Measurements from ENCODE around the gene SPOP.
"Not testable (repeated sequence)": the region's sequence is repeated elsewhere in the genome, so short reads cannot be mapped to it uniquely, and the experiment has no call there.

SPOP gene

DNA sequence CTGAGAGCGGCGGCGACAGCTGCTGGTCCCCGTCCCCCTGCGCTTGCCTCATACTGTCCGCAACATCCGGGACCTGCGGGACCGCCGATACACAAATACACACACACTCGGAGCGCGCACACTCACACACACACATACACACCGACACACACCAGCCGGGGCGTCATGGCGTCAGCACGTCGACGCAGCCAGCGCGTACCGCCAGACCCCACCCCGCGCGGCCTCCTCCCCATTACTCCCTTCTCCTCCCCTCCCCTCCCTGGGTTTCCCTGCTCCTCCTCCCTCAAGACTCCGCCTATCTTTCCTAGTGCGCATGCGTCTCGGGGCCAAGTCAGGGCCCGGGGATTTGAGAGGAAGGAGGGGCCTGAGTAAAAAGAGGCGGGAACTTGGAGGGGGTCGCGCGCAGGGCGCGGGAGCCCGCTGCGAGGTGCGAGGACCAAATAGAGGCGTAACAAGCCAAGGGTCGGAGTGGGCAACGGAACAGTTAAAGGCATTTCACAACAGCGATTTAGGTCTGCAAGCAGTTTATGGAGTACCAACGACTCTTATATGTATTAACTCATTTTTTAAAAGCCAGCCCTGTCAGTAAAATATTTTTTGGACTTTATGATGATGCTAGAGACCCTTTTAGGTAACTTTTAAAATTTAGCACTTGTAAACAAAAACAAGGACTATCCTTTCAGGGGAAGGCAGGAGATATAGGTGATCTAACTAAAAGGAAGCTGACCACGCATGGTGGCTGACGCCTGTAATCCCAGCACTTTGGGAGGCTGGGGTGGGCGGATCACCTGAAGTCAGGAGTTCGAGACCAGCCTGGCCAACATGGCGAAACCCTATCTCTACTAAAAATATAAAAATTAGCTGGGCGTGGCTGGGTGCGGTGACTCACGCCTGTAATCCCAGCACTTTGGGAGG, at the start of gene SPOP:
TSS of gene SPOP (minus strand) at position 165 of the 915 bp plus-strand sequence. CDS start 55,287 bp downstream, outside the sequence.
- DNase-seq = peak; percentile 98

DNA sequence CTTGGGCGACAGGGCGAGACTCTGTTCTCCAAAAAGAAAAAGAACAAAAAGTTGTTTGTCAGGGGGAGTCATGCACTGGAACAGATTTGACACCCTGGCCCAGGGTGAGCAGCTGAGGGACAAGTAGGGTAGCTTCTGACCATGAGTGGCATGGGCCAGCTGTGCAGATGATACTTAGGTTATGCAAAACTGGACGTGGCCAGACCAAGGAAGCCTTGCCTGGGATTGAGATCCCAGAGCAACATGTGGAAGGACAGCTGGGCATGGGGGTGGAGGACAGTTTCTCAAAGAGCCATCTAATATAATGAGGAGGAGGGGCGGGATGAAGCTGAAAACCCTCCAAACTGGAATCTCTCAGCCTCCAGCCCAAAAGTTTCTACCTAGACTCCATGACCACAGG, 49.5 kb upstream of the SPOP start:
- no peak for DNase-seq

DNA sequence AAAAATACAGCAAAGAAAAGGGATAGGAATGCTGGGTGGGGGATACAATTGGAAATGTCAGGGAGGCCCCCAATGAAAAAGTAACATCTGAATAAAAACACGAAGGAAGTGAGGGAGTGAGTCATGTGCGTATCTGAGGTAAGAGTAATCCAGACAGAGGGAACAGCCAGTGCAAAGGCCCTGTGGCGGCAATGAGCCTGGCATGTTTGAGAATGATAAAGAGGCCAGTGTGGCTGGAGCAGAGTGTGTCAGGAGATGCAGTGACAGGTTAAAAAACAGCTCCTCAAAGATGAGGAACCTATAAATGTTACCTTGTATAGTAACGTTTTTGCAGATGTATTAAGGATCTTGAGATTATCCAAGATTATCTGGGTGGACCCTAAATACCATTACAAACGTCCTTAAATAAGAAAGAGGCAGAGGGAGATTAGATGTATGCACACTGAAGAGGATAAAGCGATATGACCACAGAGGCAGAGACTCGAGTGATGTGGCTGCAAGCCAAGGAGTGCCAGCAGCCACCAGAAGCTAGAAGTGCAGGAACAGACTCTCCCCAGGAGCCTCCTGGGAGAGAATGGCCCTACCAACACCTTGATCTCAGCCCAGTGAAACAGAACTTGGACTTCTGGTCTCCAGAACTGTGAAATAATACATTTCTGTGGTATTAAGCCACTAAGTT, 47.7 kb upstream of the SPOP start:
- no peak for DNase-seq

DNA sequence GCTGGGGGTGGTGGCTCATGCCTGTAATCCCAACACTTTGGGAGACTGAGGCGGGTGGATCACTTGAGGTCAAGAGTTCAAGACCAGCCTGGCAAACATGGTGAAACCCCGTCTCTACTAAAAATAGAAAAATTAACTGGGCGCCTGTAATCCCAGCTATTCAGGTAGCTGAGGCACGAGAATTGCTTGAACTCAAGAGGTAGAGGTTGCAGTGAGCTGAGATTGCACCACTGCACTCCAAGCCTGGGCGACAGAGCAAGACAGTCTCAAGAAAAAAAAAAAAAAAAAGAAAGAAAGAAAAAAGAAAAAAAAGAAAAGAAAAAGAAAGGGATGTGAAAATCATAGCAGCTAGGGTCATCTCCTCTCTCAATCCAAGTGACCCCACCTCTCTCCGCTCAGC, 46.7 kb upstream of the SPOP start:
- DNase-seq = not testable (repeated sequence)

DNA sequence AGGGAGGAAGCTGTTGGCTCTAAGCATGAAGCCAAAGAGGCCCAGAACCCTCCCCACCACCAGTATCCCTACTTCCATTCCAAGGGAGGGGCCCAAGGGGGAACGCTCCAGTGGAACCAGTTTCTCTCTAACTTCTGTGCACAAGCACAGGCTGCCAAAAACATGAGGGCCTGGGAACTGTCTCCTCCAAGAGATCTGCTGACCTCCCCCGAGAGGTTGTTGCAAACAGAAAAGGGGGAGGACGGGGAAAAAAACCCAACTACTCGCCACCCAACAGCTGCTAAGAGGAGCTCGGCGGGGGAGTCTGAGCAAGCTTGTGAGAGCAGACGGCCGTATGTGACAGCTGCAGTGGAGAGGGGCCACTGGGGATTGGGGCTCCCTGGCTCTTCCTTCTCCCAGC, 45.5 kb upstream of the SPOP start:
- DNase-seq = no peak

DNA sequence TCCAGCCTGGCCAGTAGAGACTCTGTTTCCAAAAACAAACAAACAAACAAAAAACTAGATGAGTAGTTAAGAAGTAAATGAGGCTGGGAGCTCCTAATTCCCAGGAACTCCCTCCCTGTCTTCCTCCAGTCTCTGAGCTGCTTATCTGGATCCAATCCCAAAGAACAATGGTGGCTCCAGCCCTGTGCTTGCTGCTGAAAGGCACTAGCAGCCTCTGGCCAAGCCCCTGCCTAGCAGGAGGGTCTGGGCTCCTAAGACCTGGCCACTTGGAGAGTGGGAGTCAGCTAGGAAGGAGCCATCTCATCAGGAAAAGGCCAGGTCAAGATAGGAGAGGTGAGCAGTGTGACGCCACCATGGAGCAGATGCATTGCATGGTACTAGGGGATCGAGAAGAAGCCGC, 44.2 kb upstream of the SPOP start:
- no peak for DNase-seq

DNA sequence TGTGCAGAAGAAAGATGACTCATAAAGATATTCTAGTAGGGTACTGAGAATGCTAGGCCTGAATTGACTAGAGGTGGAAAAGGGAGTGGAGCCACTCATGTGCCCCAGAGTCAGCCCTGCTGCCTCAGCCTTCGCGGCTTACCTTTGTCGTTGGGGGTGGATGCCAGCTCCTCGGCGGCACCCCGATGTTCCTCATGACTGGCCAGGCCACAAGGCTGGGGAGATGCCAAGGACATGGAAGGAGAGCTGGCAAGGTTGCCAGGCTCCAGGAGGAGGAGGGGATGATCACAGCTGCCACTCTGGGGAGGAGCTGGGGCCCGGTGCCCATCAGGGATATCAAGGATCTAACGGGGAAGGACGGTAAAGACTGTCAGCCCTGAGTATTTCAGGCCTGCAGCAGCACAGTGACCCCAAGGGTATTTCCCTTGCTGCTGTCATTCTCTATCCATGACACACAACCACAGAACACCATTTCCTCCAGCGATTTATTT, 39.5 kb upstream of the SPOP start:
- no peak for DNase-seq

DNA sequence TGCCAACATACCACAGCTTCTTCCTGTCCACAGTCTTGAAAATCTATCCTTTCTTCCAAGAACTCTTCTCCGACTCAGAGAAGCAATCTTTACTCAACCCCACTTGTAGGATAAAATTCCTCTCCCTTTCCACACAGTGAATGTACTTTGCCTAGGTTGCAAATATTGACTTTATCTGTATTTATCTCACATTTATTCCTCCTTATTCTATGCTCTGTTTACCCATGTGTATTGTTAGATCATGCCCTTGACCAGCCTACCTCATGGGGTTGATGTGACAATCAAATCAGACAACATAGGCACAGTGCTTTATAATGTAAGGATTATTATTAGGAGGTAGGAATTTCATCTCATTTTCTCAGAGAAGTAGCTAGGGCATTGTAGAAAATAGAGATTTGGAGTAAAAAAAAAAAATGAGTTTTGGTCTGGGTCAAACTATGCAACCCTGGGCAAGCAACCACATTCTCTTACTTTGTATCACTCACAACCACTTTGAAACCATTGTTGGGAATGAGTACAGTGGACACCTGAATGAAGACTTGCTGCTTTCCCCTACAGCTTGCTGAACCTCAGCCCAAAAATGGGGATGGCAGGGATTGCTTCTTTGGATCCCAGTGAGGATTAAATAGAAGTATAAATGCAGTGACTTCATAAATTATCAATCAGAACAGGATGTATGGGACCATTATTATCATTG, 38.9 kb upstream of the SPOP start:
- no peak for DNase-seq

DNA sequence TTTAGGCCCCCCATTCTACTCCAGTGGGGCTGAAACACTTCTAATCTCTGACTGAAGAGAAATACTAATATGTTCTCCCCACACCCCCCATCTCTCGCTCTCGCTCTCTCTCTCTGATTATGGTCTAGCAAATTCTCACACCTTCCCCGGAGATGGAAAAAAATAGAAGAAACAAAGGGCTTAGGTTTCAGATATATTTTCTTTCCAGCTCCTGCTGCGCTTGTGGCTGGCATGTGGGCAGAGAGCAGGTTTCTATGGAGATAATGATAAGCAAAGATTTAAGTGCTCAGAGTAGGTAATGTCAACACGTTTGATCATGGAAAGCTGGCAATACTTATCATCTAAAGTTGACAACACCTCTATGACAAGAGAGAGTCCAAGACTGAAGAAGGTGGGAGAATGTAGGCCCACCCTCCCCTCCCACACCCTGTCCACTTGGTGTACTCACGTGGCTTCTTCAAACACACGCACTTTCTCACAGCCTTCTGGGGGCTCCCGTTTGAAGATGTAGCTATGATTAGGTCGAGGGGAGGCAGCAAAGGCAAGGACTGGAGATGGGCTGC, 37.9 kb upstream of the SPOP start:
- peak in 1 of 2 donors; percentile 23 for DNase-seq

DNA sequence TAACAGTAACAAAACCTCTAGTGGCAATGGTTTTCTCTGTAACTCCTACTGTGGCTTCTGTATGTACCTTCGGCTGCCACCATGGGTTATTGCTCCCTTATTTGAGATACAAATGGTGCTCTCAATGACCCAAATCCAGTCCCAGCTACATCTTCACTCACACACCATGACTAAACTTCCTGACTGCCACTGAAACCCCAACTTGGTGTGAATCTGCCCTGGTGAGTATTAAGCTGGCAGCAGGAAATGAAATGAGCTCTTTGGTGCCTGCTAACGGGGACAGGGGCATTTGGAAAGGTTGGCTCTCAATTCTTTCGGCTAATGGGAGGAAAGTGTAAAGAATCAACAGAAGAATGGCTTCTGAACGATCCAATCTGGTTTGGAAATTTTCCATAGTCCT, 37.3 kb upstream of the SPOP start:
- DNase-seq = no peak

DNA sequence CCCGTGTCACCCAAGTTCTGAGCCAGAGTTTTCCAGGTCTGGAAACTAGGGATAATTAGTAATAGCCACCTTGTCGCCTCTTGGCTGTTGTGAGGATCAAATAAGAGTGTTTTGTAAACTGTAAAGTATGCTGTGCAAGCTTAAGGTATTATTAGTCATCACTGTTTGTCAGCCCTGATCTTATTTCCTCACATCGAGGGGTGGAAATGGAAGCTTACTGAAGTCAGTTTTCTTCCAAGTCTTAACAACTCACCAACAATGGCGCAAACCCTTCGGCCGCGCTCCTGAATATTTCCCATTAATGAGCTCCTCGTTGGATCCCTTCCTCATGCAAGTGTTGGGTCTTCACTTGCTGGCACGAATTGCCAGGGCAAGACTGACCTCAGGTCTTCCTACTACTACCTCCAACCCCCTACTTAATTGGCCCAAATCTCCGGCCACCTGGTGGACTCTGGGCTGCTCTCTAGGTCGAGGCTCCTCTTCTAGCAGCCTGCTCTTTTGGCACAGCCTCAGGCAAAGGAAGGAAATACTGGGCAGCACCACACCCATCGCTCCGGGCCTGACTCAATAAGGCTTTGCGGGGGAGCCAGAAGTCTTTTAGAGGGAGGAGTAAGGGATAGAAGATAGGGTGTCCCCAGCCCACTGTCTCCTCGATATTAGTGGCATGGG, 30.8 kb upstream of the SPOP start:
- no peak for DNase-seq

DNA sequence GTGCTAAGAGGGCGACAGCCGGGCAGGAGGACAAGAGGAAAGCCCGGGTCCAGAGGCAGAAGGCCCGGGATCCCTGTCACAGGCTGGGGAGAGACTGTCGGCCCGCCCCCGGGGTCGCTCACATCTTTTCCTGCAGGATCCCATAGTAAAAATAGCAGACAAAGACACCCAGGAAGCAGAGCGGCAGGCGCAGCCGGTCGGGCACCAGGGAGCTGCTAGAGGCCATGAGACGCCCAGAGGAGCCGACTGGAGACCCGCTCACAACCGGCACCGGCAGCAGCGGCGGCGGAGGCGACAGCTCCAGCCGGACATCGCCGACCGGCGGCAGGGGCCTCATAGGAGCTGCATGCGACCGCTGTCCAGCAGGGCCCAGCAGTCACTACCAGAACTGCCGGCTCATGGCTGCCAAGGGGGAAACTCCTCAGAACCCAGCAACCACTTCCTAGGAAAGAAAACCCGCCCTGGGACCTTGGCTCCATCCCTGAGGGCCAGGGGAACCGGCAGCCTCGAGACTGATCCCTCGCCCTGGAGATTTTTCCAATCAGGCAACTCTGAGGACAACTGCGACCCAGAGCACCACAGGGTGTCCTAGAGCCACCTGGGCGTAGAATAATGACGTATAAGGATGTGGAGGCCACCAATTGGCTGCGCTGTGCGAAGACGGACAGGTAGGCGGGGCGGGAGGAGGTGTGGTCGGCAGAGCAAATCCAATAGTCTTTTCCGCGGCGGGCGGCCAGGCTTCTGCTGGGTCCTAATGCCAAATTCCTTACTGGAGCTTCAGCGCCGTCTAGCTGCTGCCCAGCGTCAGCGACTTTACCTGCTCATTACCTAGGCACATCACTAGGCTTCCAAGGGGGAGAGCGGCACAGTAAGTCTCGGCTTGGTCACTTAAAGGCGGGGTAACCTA, 30.0 kb upstream of the SPOP start, which contains the start of gene SLC35B1:
TSS of gene SLC35B1 (minus strand) at position 357 of the 907 bp plus-strand sequence. CDS start at position 226, 131 bp downstream.
- peak; percentile 98 to 99 for DNase-seq

DNA sequence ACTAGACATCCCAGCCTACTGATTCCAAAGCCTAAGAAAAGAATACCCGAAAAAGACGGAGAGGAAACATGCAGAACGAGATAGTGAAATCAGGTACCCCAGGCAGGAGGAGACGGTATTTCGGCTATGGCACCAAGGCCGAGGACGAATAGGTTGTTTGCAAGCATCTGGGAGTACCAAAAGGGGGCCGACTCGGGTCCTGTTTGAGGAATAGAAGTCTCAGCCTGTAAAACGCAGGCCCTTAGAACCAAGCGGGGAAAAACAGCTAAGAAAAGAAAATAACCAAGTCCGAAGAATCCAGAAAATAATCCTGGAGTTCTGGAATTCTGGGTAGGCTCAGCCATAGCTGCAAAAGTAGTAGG, 29.3 kb upstream of the SPOP start:
- no peak for DNase-seq

DNA sequence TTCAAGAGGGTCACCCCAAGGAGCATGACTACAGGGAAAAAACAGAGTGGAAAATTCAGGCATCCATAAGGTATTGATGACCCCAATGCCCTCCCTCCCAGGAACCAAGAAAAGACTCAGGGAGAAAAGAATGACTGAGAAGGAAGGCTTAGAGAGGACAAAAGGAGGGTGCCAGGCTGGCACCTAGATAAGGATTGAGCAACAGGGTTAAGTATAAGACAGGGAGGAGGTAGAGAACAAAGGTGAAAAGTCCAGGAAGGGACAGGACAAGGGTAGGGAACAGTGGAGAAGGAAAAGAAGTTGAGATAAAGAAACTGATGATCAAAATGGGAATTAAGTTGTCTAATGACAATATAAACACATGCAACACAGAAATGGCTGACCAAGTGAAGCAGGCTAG, 27.4 kb upstream of the SPOP start:
- DNase-seq = no peak

DNA sequence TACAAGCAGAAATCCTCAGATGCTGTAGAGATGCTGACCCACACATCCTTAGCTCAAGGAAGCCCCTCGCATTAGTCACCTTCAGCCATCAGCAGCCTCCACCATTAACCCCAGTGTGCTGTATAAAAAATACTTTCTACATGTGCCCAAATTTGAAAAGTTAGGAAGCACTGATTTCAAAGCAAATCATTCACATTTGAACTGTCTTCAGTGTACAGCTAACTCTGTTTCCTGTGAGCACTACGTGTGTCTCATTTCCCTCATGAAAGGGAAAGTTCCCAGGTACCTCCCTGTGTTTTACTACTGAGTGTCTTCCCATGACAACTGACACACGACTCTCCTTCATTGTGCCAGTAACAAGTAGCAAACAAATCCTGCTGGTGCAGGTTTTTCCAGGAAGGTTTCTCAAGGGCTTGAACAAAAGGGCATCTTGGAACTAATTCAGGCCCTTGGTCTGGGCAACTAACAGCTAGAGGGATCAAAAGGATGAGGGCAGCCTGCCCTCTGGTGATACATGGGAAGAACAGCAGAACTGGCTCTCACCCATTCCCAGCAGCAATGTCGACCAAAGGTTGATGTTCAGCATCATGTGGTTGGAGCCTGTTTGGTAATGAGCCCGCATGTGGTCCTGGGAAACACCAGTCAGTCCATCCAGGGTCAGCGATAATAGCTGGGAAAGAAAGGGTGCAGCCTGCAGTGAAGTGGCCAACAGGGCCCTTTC, 25.8 kb upstream of the SPOP start:
- peak in 1 of 2 donors; percentile 44 for DNase-seq

DNA sequence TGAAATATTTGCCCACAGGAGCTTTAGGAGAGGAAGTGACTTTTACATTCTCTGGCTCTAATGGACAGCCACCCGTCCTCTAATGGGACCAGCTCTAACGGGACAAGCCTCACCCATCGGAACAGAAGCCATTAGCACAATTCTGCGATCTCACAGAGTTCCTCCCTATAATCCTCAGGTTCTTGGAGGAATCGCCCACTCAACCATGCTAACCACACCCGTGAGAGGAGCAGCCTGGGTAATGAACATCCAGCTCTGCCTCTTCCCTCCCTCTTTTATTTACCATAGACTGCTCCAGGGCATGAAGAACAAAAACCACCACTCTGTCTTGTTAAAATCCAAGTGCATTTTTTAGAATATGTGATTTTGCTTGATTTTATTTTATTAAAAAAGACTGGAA, 23.1 kb upstream of the SPOP start:
- no peak for DNase-seq

DNA sequence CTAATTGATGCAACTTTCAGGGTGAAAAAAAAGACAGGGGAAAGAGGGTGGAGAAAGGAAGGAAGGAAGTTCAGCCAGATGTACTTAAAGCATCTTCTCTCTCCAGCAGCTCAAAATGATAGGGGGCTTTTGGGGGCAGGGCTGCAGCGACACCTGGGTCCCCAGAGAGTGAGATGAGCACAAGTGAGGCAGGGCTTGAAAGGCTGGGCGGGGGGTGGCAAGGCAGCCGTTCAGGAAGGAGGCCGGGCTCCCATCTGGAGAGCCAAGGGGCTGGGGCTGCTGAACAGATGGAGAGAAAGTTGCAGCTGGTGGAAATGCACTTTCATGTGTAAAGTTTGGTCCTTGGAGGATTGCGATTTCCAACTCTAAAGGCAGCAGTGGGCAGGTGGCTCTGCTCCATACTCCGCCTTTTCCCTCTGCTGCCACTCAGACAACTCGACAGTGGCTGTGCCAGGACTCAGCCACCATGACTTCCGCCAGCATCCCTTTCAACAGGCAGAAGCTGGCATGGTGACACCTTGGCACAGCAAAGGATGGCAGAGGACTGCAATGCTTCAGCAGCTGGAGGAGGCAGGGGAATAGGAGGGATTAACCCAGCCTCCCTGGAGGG, 22.2 kb upstream of the SPOP start:
- DNase-seq = peak in 1 of 2 donors; percentile 18

DNA sequence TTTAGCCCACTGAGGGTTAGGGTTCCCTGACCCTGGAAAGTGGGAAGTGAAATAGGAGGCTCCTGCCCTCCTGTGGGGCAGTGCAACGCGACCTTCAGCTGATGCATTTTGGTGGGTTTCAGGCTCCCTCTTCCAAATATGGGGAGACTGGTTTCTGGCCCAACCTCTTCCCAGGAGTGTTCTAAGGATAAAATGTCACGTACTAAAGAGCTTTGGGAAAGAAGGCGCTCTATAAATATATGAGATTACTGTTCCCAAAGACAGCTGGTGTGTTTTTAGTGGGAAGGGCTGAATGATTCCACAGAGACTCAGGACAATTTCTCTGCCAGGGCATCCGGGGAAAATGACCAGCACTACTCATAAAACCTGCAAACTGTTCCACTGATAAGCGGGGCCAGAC, 20.1 kb upstream of the SPOP start:
- DNase-seq = no peak

DNA sequence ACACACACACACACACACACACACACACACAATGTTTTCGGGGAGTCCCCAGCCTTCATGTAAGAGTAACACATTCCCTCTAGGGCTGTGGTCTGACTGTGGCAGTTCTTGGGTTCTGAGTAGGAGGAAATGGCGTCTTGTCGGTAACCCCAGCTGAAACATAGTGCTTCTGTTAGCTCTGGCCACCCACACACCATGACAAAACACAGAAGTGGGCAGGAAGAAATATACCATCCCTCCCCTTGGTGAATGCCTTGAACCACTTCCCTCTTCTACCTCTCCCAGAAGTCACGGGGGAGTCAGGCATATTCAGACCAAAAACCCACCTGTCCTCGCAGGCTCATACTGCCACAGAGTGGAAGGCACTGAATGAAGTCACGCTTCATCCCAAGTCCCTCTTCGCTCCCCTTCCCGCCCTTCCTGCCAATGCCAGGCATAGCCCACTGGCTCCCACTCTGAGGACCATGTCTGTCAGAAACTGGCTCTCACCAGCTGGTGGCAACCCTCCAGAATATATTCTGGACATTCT, 18.4 kb upstream of the SPOP start:
- DNase-seq = no peak

DNA sequence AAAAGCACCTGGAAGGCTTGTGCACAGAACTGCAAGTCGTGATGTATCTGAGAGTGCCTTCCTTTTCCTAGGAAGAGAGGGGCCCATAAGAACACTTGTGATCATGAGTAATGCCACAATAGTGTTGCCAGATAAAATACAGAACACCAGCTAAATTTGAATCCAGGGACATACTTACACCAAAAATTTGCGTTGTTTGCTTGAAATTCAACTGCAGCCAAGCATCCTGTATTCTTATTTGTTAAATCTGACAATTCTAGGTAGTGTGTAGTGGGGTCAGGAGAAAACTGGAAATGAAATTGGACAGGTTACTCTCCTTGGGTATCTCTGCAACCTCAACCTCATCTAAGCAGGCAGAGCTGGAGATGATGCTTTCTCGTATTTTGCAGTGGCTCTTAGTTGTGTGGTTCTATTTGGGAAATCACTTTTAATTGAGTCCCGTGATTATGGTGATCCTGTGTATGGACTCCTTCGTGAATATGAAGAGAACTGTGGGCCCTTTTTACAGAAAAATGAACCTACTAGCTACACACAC, 17.9 kb upstream of the SPOP start:
- no peak for DNase-seq
